K562 (cell line): ENCODE results near the gene CSNK2A1. TPM values are rescaled to one million over a fixed set of nuclear protein-coding genes. Genes with fewer than 3 reads are reported as not detected.

ENCODE experiments used
- ATAC-seq: fragments of 200-7000 bp; cut with Tn5 transposase; 3 replicates; pipeline ENCODE4 v1.9.1; 2020; ENCODE audit warnings: moderate library complexity
- BruUV-seq: library from RNA; stranded (reverse); fragments of 400-500 nt; replicated peaks from 2 replicates; lab custom pipeline; 2021; lab: Mats Ljungman, UMichigan
- CTCF ChIA-PET: fragments of 300-600 bp; formaldehyde crosslinking; extraction: SDS; loops from one replicate; lab custom pipeline; 2021; ENCODE audit warnings: low intra/inter-chr PET ratio; lab: Yijun Ruan, JAX
- POLR2A ChIA-PET: fragments of 300-600, 350-650 bp; sonication (Branson Sonifier 250); formaldehyde crosslinking; extraction: SDS; loops from one replicate; lab custom pipeline; 2021; ENCODE audit warnings: antibody characterized with exemption, inconsistent platforms; lab: Yijun Ruan, JAX
- DNase-seq, 4 experiments: peaks; one replicate each; pipeline versions ENCODE4 v3.0.0 to v3.0.0-alpha.2; 2011 to 2018; ENCODE audit warnings: low spot score in 3 of 4, mixed read lengths in 3 of 4; ENCODE audit errors: extremely low read depth in 1 of 4
- FAIRE-seq: peaks from 2 replicates; lab custom pipeline; 2011; peaks lifted over from hg19 to GRCh38; lab: Jason Lieb, UNC
- H2AFZ ChIP-seq: 2 replicates; pipeline ENCODE4 v1.6.0; 2011; ENCODE audit warnings: low read depth, low read length, control low read depth, inconsistent platforms
- H3K27ac ChIP-seq: fragments of 200-600 bp; 3 replicates; pipeline ENCODE4 v1.8.0; 2011; ENCODE audit warnings: low read depth, mild to moderate bottlenecking, control low read depth, inconsistent platforms, low read length, moderate library complexity, mixed read lengths; ENCODE audit errors: extremely low read depth
- H3K27me3 ChIP-seq, 2 experiments: fragments of 300-600 bp in 1 of 2; 2 replicates in 1 of 2; 3 replicates in 1 of 2; pipeline versions ENCODE4 v1.6.0 to v1.8.0; 2011; ENCODE audit warnings: inconsistent platforms in 2 of 2, low read length in 2 of 2, mild to moderate bottlenecking in 1 of 2, mixed read lengths in 1 of 2, moderate library complexity in 1 of 2; ENCODE audit not compliant: control insufficient read depth in 2 of 2, insufficient read depth in 2 of 2
- H3K36me3 ChIP-seq: fragments of 300-600 bp; 3 replicates; pipeline ENCODE4 v1.8.0; 2011; ENCODE audit warnings: mild to moderate bottlenecking, low read length, inconsistent platforms; ENCODE audit not compliant: control insufficient read depth, insufficient read depth
- H3K4me1 ChIP-seq, 2 experiments: fragments of 200-600 bp in 1 of 2; replicated peaks in 1 of 2; 2 replicates in 1 of 2; 3 replicates in 1 of 2; pipeline versions ENCODE4 v1.5.1 to v1.8.0; 2011; ENCODE audit warnings: inconsistent platforms in 2 of 2, low read length in 2 of 2, mild to moderate bottlenecking in 1 of 2, mixed read lengths in 1 of 2, moderate library complexity in 1 of 2; ENCODE audit not compliant: control insufficient read depth in 2 of 2, insufficient read depth in 2 of 2
- H3K4me2 ChIP-seq: 2 replicates; pipeline ENCODE4 v1.6.1; 2011; ENCODE audit warnings: low read length, control low read depth, inconsistent platforms, mixed read lengths; ENCODE audit not compliant: insufficient read depth
- H3K4me3 ChIP-seq: fragments of 200-600 bp; sonication (generic), shearing (Covaris generic); 2 replicates; pipeline ENCODE4 v1.5.1; 2016; ENCODE audit warnings: control low read depth, inconsistent platforms
- H3K79me2 ChIP-seq: fragments of 200-600 bp; 3 replicates; pipeline ENCODE4 v1.8.0; 2011; ENCODE audit warnings: low read length, inconsistent platforms; ENCODE audit not compliant: control insufficient read depth, insufficient read depth
- H3K9ac ChIP-seq, 2 experiments: 2 replicates each; pipeline versions ENCODE4 v1.6.0 to v1.6.1; 2011; ENCODE audit warnings: low read depth in 2 of 2, low read length in 2 of 2, control low read depth in 1 of 2, inconsistent platforms in 1 of 2, mild to moderate bottlenecking in 1 of 2, mixed read lengths in 1 of 2; ENCODE audit not compliant: insufficient read depth in 1 of 2
- H3K9me1 ChIP-seq: one replicate; pipeline ENCODE4 v1.6.0; 2011; ENCODE audit warnings: inconsistent platforms, mild to moderate bottlenecking, low read length, moderate library complexity; ENCODE audit not compliant: control insufficient read depth, insufficient read depth
- H3K9me3 ChIP-seq: replicated peaks from 2 replicates; pipeline ENCODE4 v1.5.1; 2011; ENCODE audit warnings: low read depth, low read length, inconsistent platforms; ENCODE audit not compliant: control insufficient read depth, insufficient read depth
- H4K20me1 ChIP-seq: replicated peaks from 2 replicates; pipeline ENCODE4 v1.6.1; 2011; ENCODE audit warnings: low read length, inconsistent platforms, mixed read lengths; ENCODE audit not compliant: control insufficient read depth, insufficient read depth
- SIN3B ChIP-seq: fragments of 450-650 bp; IDR thresholded peaks from 2 replicates; pipeline ENCODE4 v1.6.1; 2017; ENCODE audit warnings: low read depth, mild to moderate bottlenecking, moderate library complexity
- ZBTB40 ChIP-seq, 2 experiments: fragments of 450-650 bp in 1 of 2; sonication (generic) in 1 of 2; formaldehyde crosslinking in 1 of 2; IDR thresholded peaks; 2 replicates each; pipeline versions ENCODE4 v1.7.1 to v1.9.0; 2016 to 2022; ENCODE audit warnings: inconsistent platforms in 1 of 2, mild to moderate bottlenecking in 1 of 2, missing genetic modification reagents in 1 of 2
- WGBS: fragments of 100-300 bp; shearing (Covaris generic); methylation state at CpG from one replicate; pipeline ENCODE4 v1.1.6; 2016; ENCODE audit warnings: low coverage, mixed read lengths; ENCODE audit not compliant: insufficient coverage; ENCODE audit errors: missing lambda C conversion rate; 5-methylcytosine and 5-hydroxymethylcytosine counted together
- in situ Hi-C: fragments of 300-500 bp; cut with MboI; formaldehyde crosslinking; loops from 4 replicates; pipeline ENCODE4 v1.15.0; 2018; ENCODE audit warnings: inconsistent platforms, mixed read lengths
- intact Hi-C: fragments of 100-400 bp; cut with micrococcal nuclease; formaldehyde crosslinking; loops from 2 replicates; pipeline ENCODE4 v1.14.2; 2022
- polyA plus RNA-seq, 8 experiments: library from polyadenylated mRNA; depleted of rRNA in 4 of 8; stranded (reverse) in 5 of 8; unstranded in 3 of 8; fragments of >200 nt; fragmentation: Nextera tagmentation in 2 of 8; fragmentation: Illumina TruSeq in 1 of 8; extraction: Ambion mirVana in 2 of 8; extraction: Trizol in 1 of 8; gene quantifications; 2 replicates each; pipeline versions ENCODE4 v1.2.1 to v1.2.3, GENCODE V29; 2011 to 2014; ENCODE audit warnings: inconsistent platforms in 1 of 8, missing spikeins in 1 of 8
- total RNA-seq, 7 experiments: library from RNA; depleted of rRNA in 6 of 7; stranded (reverse); fragments of >200 nt in 6 of 7; fragmentation: Illumina TruSeq in 2 of 7; extraction: Trizol in 2 of 7; gene quantifications; 2 replicates each; pipeline versions ENCODE4 v1.2.1 to v1.2.3, GENCODE V29; 2011 to 2021; ENCODE audit warnings: low replicate concordance in 1 of 7
- TF ChIP-seq, protein P1 (sequence below): sonication (generic); formaldehyde crosslinking; IDR thresholded peaks from 2 replicates; pipeline ENCODE4 v1.8.0; 2023; ENCODE audit warnings: mild to moderate bottlenecking, missing genetic modification reagents
- TF ChIP-seq, protein P2 (sequence below): fragments of 150-350 bp; IDR thresholded peaks from 2 replicates; pipeline ENCODE4 v1.6.1; 2014; ENCODE audit warnings: low read depth, mild to moderate bottlenecking, low read length, borderline replicate concordance

Gene CSNK2A1
- total and polyA plus RNA-seq, 9 of the 15 experiments (the other 6 are each of a cell fraction or from before 2014, with no cell fraction given), result 71.0 to 251 (median 103) TPM

DNA sequence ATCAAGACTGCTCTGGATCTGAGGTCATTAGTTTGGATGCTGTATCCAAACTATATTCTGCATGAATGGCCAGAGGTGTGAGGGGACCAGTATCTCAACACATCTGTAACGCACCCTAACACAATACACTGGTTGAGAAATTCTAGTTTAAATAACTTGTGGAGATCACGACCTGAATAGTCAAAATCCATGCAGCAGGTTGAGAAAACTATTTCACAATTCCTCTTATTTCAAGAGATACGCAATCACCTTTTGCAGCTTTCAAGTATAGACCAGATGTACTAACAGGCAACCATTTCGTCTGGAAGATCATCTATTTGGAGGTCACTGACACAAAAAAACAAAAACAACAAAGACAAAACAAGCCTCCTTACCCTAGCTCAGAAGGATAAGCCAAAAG lies 11.1 kb downstream of the CSNK2A1 start:
- Histone ChIP-seq H3K4me1 (peaks cover 9 to 31% of the 10 kb centered on the region in 2 experiments), H3K9ac (no peak overlapping the region), H4K20me1 (peaks cover 48% of the 10 kb centered on the region), H3K4me3 (no peak overlapping the region), H3K79me2 (peaks cover 100% of the 10 kb centered on the region), H3K9me3 (no peaks in the 10 kb centered on the region), H3K27me3 (no peaks in the 10 kb centered on the region), H3K27ac (no peak overlapping the region; the same call in 2 of the 3 replicates), H3K9me1 (peaks cover 4% of the 10 kb centered on the region), H3K36me3 (peaks cover 59% of the 10 kb centered on the region), H2AFZ (no peak overlapping the region), H3K4me2 (no peak overlapping the region)
- intact Hi-C loops, result no loop called here
- ATAC-seq (no peak), DNase-seq (no peak), FAIRE-seq (no peak)
- BruUV-seq, result no TSS peak
- ChIA-PET CTCF (no interaction called here), POLR2A (interaction anchor here (3.3 kb wide), 1 partner anchor 10 kb away, joined by 12 read pairs; the partner anchor contains the start of gene CSNK2A1)
- in situ Hi-C loops, result no loop called here
- 56% methylated on average over 4 of the region's 4 CpGs for WGBS
- TF ChIP-seq SIN3B, result no peak
- TF ChIP-seq, protein P1, sequence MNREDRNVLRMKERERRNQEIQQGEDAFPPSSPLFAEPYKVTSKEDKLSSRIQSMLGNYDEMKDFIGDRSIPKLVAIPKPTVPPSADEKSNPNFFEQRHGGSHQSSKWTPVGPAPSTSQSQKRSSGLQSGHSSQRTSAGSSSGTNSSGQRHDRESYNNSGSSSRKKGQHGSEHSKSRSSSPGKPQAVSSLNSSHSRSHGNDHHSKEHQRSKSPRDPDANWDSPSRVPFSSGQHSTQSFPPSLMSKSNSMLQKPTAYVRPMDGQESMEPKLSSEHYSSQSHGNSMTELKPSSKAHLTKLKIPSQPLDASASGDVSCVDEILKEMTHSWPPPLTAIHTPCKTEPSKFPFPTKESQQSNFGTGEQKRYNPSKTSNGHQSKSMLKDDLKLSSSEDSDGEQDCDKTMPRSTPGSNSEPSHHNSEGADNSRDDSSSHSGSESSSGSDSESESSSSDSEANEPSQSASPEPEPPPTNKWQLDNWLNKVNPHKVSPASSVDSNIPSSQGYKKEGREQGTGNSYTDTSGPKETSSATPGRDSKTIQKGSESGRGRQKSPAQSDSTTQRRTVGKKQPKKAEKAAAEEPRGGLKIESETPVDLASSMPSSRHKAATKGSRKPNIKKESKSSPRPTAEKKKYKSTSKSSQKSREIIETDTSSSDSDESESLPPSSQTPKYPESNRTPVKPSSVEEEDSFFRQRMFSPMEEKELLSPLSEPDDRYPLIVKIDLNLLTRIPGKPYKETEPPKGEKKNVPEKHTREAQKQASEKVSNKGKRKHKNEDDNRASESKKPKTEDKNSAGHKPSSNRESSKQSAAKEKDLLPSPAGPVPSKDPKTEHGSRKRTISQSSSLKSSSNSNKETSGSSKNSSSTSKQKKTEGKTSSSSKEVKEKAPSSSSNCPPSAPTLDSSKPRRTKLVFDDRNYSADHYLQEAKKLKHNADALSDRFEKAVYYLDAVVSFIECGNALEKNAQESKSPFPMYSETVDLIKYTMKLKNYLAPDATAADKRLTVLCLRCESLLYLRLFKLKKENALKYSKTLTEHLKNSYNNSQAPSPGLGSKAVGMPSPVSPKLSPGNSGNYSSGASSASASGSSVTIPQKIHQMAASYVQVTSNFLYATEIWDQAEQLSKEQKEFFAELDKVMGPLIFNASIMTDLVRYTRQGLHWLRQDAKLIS, result no peak
- no peak for TF ChIP-seq ZBTB40 (IDR thresholded peaks at IDR 0.05)
- TF ChIP-seq ZBTB40 (CRISPR knock-in tag; IDR thresholded peaks at IDR 0.05), result no peak
- TF ChIP-seq, protein P2, sequence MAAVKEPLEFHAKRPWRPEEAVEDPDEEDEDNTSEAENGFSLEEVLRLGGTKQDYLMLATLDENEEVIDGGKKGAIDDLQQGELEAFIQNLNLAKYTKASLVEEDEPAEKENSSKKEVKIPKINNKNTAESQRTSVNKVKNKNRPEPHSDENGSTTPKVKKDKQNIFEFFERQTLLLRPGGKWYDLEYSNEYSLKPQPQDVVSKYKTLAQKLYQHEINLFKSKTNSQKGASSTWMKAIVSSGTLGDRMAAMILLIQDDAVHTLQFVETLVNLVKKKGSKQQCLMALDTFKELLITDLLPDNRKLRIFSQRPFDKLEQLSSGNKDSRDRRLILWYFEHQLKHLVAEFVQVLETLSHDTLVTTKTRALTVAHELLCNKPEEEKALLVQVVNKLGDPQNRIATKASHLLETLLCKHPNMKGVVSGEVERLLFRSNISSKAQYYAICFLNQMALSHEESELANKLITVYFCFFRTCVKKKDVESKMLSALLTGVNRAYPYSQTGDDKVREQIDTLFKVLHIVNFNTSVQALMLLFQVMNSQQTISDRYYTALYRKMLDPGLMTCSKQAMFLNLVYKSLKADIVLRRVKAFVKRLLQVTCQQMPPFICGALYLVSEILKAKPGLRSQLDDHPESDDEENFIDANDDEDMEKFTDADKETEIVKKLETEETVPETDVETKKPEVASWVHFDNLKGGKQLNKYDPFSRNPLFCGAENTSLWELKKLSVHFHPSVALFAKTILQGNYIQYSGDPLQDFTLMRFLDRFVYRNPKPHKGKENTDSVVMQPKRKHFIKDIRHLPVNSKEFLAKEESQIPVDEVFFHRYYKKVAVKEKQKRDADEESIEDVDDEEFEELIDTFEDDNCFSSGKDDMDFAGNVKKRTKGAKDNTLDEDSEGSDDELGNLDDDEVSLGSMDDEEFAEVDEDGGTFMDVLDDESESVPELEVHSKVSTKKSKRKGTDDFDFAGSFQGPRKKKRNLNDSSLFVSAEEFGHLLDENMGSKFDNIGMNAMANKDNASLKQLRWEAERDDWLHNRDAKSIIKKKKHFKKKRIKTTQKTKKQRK, result no peak
